OCI-LY3 (cell line): Measurements from ENCODE around the gene CXorf65.

Source experiments
- H2AFZ ChIP-seq: fragments of 200-600, 300-600 bp; shearing (Covaris generic); 2 replicates; pipeline ENCODE4 v1.6.0; 2014; ENCODE audit warnings: antibody characterized with exemption, low read depth, low read length
- H3K27ac ChIP-seq: fragments of 200-600, 300-600 bp; sonication (generic); 2 replicates; pipeline ENCODE4 v1.5.1; 2014; ENCODE audit warnings: mild to moderate bottlenecking, low read length, moderate library complexity, mixed read lengths
- H3K27me3 ChIP-seq: fragments of 200-600, 300-600 bp; sonication (generic); 2 replicates; pipeline ENCODE4 v1.6.1; 2014; ENCODE audit warnings: low read depth, low read length, mixed read lengths
- H3K36me3 ChIP-seq: fragments of 200-600, 300-600 bp; sonication (generic); replicated peaks from 2 replicates; pipeline ENCODE3; 2014; ENCODE audit warnings: low read depth, low read length, mixed read lengths
- H3K4me1 ChIP-seq: fragments of 300-600, 200-600 bp; sonication (generic); 2 replicates; pipeline ENCODE4 v1.6.1; 2014; ENCODE audit warnings: low read length, mixed read lengths
- H3K4me2 ChIP-seq: fragments of 200-600, 300-600 bp; sonication (generic); 2 replicates; pipeline ENCODE4 v1.6.1; 2014; ENCODE audit warnings: low read length, mixed read lengths
- H3K4me3 ChIP-seq: fragments of 300-600, 200-600 bp; sonication (generic); 2 replicates; pipeline ENCODE4 v1.5.1; 2014; ENCODE audit warnings: antibody characterized with exemption, mild to moderate bottlenecking, low read length, moderate library complexity
- H3K79me2 ChIP-seq: fragments of 300-600, 200-600 bp; shearing (Covaris generic); 2 replicates; pipeline ENCODE4 v1.6.1; 2014; ENCODE audit warnings: mild to moderate bottlenecking, low read length, mixed read lengths
- H3K9ac ChIP-seq: fragments of 300-600, 200-600 bp; shearing (Covaris generic); 2 replicates; pipeline ENCODE4 v1.6.0; 2014; ENCODE audit warnings: mild to moderate bottlenecking, low read length, moderate library complexity
- H3K9me3 ChIP-seq: fragments of 200-600, 300-600 bp; shearing (Covaris generic); 2 replicates; pipeline ENCODE4 v1.6.1; 2014; ENCODE audit warnings: low read length, mixed read lengths; ENCODE audit not compliant: insufficient read depth
- H4K20me1 ChIP-seq: fragments of 200-600, 300-600 bp; sonication (generic); 2 replicates; pipeline ENCODE4 v1.6.1; 2016; ENCODE audit warnings: low read length, mixed read lengths; ENCODE audit not compliant: insufficient read depth
- EZH2phosphoT487 ChIP-seq: fragments of 200-600 bp; shearing (Covaris generic); IDR thresholded peaks from 2 replicates; pipeline ENCODE4 v1.6.1; 2018; ENCODE audit warnings: antibody characterized with exemption, mixed run types, low read depth
- TF ChIP-seq, protein P1 (sequence below): fragments of 200-600, 300-600 bp; sonication (generic); IDR thresholded peaks from 2 replicates; pipeline ENCODE4 v1.5.1; 2014; ENCODE audit warnings: antibody characterized with exemption, low read length, low read depth

Gene CXorf65

DNA sequence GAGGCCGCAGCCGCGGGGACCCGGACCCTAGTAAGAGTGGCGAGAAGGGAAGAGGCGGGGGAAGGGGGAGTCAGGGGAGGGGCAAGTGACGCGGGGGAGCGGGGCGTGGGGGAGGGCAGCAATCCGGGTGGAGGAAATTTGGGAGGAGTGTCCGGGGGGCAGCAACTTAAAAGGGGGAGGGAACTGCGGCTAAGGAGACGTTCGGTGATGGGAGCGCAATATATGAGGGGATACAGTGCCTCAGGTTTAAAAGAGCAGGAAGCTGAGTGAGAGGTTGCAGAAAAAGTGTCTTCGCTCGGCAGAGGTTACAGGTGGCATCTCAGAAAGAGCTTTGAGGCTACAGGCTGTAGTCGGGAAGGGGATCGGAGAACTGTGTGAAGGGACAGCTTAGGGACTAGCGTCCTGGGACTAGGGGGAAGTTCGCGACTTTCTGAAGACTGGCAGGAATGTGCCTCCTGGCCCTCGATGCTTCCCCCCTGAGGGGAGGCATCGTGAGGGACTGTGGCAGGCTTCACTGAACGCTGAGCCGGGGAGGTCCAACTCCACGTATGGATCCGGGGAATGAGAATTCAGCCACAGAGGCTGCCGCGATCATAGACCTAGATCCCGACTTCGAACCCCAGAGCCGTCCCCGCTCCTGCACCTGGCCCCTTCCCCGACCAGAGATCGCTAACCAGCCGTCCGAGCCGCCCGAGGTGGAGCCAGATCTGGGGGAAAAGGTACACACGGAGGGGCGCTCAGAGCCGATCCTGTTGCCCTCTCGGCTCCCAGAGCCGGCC, 10.4 kb downstream of the CXorf65 start:
- no peak for TF ChIP-seq EZH2phosphoT487
- TF ChIP-seq, protein P1, sequence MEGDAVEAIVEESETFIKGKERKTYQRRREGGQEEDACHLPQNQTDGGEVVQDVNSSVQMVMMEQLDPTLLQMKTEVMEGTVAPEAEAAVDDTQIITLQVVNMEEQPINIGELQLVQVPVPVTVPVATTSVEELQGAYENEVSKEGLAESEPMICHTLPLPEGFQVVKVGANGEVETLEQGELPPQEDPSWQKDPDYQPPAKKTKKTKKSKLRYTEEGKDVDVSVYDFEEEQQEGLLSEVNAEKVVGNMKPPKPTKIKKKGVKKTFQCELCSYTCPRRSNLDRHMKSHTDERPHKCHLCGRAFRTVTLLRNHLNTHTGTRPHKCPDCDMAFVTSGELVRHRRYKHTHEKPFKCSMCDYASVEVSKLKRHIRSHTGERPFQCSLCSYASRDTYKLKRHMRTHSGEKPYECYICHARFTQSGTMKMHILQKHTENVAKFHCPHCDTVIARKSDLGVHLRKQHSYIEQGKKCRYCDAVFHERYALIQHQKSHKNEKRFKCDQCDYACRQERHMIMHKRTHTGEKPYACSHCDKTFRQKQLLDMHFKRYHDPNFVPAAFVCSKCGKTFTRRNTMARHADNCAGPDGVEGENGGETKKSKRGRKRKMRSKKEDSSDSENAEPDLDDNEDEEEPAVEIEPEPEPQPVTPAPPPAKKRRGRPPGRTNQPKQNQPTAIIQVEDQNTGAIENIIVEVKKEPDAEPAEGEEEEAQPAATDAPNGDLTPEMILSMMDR = no peak
- Histone ChIP-seq H3K27me3 (no peaks in the 10 kb centered on the region), H3K4me2 (peak overlapping the region; percentile 92), H4K20me1 (no peaks in the 10 kb centered on the region), H3K4me3 (peak overlapping the region; percentile 91), H3K4me1 (peaks cover 8% of the 10 kb centered on the region; the same call in 1 of the 2 replicates), H3K36me3 (no peaks in the 10 kb centered on the region), H3K9ac (peak overlapping the region; percentile 67), H3K79me2 (no peaks in the 10 kb centered on the region), H3K27ac (no peak overlapping the region), H2AFZ (peak overlapping the region; percentile 97; the same call in 1 of the 2 replicates), H3K9me3 (no peaks in the 10 kb centered on the region)

DNA sequence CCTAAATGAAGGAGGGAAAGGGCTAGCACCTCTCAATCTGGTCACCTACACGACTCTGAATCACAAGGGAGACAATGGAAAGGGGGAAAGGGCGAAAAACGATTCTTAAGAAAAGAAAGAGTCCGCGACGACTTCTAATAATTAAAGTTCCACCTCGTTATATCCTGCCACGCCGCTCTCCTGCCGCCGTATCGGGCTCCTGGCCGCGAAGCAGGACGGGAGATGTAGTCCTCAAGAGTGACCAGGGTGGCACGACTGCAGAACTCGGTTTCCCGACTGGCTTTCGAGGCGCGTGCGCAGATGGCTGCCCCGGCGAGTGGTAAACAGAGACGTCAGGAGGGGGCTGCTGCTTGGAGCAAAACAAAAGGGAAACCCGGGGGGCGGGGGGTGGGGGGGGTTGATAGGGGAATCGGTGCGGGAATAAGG, 11.0 kb downstream of the CXorf65 start, which contains the start of gene FOXO4:
Gene FOXO4, plus strand, starts transcription at position 297 of the 426 bp plus-strand sequence. CDS start 678 bp downstream, outside the sequence.
- Histone ChIP-seq H3K36me3 (no peaks in the 10 kb centered on the region), H3K4me2 (peak within 1 kb of the TSS; percentile 98), H2AFZ (peak within 1 kb of the TSS; percentile 98), H4K20me1 (no peaks in the 10 kb centered on the region), H3K4me3 (peak within 1 kb of the TSS; percentile 91), H3K79me2 (no peaks in the 10 kb centered on the region), H3K27me3 (no peaks in the 10 kb centered on the region), H3K9me3 (no peaks in the 10 kb centered on the region), H3K4me1 (peaks cover 8% of the 10 kb centered on the region; the same call in 1 of the 2 replicates), H3K27ac (no peak within 1 kb of the TSS), H3K9ac (peak within 1 kb of the TSS; percentile 78)
- no peak for TF ChIP-seq EZH2phosphoT487
- TF ChIP-seq, protein P1 = no peak

DNA sequence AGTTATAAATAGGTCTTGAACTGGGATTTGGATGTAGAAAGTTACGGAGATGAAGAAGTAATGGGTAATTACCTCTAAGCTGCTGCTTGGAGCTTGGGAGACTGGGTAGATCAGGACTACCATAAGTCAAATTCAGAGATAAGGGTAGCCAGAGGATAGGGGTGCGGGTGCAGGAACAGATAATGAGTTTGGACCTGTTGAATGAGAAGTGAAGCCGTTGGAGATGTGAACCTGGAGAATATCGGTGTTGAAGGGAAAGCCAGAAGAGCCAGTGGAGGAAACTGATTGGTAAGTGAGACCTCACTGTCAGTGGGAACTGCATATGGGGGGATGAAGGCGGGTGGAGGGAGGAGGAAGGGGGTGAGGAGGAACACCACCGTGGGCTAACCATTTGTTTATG, 11.5 kb downstream of the CXorf65 start:
- Histone ChIP-seq H3K9ac (peak overlapping the region; percentile 78), H3K4me3 (peak overlapping the region; percentile 91), H3K4me1 (peaks cover 8% of the 10 kb centered on the region; the same call in 1 of the 2 replicates), H3K4me2 (peak overlapping the region; percentile 98), H3K9me3 (no peaks in the 10 kb centered on the region), H2AFZ (peak overlapping the region; percentile 98), H3K27ac (no peak overlapping the region), H4K20me1 (no peaks in the 10 kb centered on the region), H3K27me3 (no peaks in the 10 kb centered on the region), H3K36me3 (no peaks in the 10 kb centered on the region), H3K79me2 (no peaks in the 10 kb centered on the region)
- TF ChIP-seq, protein P1 = no peak
- no peak for TF ChIP-seq EZH2phosphoT487

DNA sequence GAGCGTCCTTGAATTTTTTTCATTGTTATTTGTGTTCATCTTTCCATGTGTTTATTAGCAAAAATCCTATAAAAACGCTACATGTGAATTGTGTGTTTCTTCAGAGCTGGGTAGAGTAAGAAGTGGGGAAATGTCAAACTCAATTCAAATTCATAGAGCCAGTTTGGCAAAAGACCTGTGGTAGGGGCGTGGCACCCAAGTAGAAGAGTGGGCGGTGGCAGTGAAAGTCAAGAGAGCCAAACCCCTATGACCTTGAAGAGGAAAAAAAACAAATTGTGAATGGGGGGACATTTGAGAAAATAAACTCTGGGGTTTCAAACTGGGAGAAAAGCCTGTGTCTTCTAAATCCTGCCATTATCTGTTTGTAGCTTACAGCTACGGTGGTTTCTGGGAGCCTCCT, 15.3 kb downstream of the CXorf65 start:
- no peak overlapping the region for H3K27ac ChIP-seq
- H3K4me1 ChIP-seq = peaks cover 3% of the 10 kb centered on the region; the same call in 1 of the 2 replicates
- H3K9ac ChIP-seq = no peak overlapping the region
- H3K9me3 ChIP-seq = no peaks in the 10 kb centered on the region
- H3K4me2 ChIP-seq = no peak overlapping the region
- no peaks in the 10 kb centered on the region for H3K27me3 ChIP-seq
- no peak overlapping the region for H3K4me3 ChIP-seq
- H3K79me2 ChIP-seq = no peaks in the 10 kb centered on the region
- no peak overlapping the region for H2AFZ ChIP-seq
- H4K20me1 ChIP-seq = no peaks in the 10 kb centered on the region
- TF ChIP-seq EZH2phosphoT487 = no peak
- TF ChIP-seq, protein P1 = no peak
- H3K36me3 ChIP-seq = no peaks in the 10 kb centered on the region
